Ramos (cell line): Measurements from ENCODE around the gene CARD6.
"Not testable (repeated sequence)": the region's sequence is repeated elsewhere in the genome, so short reads cannot be mapped to it uniquely, and the experiment has no call there.

Experiments
- in situ Hi-C: fragments of 300-500 bp; cut with MboI; formaldehyde crosslinking; loops from one replicate; pipeline ENCODE4 v1.14.3; 2022; ENCODE audit warnings: low sequenced_read_pairs; ENCODE audit not compliant: unreplicated experiment

CARD6 gene

DNA sequence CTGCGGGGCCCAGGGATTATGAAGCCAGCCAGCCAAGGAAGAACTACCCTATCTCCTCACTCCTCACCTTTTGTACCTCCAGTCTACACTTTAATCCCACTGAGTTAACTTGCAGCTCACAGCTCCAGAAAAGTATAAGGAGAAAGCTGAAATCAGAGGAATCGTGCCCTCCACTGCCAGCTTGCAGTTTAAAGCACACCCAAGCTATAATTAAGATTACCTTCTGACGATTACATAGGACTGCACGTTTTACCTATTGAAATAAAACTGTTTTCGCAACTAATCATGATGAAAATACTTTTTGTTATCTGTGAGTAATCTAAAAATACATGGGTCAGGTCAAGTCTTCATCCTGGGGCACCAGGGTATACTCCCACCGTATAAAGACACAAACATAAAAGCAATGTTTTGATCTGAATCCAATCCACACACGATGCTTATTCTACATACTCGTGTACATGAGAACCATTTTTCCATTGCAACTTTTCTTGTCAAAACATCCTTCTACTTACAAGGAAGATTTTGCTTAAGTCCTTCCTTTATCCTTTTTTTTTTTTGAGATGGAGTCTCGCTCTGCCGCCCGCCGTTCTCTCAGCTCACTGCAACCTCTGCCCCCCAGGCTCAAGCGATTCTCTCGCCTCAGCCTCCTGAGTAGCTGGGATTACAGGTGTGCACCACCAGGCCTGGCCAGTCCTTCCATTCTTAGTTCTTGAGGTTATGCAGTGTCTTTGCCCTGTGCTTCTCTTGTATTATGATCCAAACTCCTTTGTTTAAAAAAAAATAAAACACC lies 13.8 kb upstream of the CARD6 start:
- in situ Hi-C loops = no loop called here

DNA sequence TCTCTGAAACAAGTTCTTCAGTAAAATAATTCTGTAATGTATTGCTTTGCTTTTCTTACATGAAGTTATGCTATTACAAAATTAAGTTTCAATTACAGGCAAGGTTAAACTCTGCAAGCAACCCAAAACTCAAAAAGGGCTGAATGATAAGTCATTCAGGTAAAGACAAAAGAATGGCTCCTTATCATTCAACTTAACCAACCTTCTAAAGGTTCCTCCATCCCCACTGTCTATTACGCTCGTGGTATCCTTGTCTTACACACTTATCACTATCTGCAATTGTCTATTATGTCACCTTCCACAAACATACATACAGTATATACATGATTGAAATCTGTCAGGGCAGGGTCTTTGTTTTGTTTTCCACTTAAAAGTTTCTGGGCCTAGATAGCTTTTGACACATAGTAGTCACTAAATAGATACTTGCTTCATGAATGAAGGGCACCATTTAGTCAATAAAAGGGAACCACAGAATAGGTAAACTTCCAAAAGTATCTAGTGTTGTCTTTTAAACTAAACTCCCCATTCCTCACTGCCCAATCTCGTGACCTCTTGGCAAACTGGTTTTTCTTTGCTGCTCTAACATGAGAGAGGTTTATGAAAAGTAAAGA lies 13.0 kb upstream of the CARD6 start:
- in situ Hi-C loops = no loop called here

DNA sequence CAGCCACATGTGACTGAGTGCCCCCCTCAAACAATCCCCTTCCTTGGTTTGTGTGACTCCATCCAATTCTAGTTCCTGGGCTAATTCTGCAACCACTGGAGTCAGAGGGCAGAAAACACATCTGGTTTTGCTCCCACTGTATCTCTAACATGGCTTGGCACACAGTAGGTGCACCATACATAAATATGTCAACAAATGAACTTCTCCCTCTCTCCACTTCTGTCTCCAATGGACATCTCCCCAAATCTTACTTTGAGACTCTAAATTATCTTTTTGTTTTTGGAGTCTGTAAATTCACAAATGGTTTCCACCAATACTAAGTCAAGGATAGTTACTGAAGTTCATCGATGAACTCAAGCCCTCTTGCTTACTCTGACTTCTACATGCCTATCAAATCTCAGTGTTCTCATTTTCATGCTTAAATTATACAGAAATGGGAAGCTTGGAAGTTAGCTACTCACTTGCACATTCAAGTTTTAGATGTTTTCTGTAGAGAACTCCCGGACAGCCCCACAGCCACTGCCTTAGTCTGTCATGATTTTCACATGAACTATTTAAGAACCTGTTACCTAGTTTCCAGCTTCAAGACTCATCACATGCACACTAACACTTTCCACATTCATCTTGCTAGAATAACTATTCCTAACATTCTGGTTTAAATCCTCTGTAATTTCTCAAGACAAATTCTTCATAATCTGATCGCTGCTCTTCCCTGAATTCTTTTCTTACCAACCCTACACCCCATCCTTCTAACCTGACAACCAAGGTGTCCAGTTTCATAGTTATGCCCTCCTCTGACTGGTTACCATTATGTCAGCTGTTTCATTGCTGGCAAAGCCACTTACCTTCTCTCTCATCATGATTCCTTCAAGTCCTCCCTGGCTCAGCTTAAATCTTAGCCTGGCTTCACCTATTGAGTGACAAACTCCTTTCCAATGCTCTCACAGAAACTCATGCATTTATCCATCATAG lies 12.2 kb upstream of the CARD6 start:
- in situ Hi-C loops = no loop called here

DNA sequence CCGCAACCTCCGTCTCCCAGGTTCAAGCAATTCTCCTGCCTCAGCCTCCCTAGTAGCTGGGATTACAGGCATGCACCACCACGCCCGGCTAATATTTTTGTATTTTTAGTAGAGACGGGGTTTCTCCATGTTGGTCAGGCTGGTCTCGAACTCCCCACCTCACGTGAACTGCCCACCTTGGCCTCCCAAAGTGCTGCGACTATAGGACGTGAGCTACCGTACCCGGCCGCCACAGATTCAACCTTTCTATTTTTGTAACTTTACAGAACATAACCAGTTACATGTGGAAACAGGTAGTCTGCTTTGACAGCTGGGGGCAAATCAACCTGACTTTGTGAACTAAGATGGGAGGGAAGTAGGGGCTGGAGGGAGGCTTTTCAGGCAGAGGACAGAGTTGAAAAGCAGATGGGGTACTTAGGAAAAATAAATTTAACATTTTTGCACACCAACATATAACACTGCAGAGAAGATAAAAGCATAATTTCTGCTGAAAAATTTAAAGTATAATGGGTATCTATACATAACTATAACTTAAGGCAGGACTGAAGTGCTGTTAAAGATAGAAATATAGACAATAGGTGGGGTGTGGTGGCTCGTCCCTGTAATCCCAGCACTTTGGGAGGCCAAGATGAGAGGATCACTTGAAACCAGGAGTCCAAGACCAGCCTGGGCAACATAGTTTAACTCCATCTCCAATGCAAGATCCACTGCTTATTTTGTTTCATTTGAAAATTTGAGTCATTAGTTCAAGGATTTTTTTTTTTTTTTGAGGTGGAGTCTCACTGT lies 11.2 kb upstream of the CARD6 start:
- in situ Hi-C loops = no loop called here

DNA sequence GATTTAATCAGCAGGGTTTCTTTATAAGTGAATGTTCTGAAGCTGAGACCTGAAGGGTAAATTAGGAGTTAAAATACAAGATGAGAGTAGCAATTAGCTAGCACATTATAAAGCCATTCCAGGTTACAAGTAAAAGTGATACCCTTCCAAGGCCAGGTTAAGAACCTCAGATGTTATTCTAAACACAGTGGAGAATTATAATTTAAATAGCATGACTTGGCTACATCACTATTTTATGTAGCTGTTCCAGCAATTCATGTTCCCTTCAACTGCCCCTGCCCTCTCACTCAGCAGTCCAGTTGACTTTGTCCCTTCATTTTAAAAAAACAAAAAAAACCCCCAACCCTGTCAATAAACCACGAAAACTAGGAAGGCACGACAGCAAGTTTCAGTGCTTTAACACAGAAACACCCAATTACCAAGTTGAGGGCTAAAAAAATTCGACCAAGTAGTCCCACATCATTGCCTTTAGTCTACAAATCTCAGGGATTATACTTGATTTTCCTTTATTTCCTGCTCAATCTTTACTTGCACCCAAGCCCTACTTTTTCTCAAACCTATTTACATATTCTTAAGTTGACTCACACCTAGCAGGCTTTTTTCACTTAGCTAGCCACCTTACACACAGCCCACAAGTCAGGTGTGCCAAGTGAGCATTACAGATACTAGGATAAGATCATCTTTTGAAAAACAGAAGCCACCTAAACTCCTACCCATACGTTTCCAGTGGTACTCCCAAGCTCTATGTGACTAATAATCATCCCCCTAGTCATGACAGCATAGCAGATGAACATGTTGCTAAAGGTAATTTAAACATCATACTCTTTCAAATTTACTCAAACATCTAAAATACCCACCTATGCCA lies 9.6 kb upstream of the CARD6 start:
- in situ Hi-C loops = no loop called here

DNA sequence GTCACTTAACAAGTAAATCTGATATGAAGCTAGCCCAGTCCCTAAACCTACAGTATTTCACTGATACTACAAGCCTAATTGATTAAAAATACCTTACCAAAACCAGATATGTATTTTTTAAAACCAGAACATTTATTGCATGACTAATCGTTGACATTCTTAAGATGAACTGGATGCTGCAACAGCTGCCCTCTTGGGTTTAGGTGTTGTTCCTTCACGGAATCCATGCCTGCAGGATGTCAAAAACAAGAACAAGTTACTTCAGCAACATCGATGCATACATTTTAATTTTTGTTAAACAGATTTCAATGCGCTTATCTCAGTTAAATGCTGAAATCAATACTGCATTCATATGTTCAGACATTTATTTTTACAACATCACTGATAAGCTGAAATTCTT lies 8.8 kb upstream of the CARD6 start:
- in situ Hi-C loops = no loop called here

DNA sequence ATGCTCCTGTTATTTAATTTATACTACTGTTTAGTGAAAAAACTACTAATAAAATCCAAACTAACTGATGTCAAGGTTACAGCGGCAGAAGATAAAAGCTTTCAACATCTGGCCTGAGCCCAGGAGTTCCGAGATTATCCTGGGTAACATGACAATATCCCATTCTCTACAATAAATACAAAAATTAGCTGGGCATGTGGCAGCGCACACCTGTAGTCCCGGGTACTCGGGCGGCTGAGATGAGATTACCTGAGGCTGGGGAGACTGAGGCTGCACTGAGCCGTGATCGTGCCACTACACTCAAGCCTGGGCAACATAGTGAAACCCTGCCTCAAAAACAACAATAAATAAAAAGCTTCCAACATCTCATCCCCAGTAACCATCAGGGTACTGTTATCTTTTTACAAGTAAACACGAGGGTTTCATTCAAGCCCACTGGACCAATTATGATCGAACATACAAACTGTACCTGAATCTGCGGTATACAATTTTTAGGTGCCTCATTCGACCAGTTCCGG lies 7.4 kb upstream of the CARD6 start:
- in situ Hi-C loops = no loop called here

DNA sequence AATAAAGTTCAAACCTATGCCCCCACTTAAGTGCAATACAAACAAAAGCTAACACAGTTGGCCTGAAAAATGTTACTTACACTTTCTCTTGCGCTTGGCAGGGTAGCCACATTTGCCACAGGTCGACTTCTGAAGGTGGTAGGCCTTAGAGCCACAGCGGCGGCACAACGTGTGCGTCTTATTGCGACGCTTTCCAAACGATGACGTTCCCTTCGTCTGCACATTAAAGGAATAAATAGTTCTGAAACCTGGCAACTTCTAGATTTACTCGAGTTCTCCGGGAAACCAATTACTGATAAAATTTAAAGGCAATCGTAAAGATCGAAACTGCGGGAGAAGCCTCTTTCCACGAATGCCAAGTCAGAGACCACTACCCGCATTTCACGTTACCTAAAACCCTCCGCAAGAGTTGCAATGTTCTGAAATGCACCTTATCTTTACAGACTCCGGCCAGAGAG lies 6.7 kb upstream of the CARD6 start:
- in situ Hi-C loops = no loop called here

DNA sequence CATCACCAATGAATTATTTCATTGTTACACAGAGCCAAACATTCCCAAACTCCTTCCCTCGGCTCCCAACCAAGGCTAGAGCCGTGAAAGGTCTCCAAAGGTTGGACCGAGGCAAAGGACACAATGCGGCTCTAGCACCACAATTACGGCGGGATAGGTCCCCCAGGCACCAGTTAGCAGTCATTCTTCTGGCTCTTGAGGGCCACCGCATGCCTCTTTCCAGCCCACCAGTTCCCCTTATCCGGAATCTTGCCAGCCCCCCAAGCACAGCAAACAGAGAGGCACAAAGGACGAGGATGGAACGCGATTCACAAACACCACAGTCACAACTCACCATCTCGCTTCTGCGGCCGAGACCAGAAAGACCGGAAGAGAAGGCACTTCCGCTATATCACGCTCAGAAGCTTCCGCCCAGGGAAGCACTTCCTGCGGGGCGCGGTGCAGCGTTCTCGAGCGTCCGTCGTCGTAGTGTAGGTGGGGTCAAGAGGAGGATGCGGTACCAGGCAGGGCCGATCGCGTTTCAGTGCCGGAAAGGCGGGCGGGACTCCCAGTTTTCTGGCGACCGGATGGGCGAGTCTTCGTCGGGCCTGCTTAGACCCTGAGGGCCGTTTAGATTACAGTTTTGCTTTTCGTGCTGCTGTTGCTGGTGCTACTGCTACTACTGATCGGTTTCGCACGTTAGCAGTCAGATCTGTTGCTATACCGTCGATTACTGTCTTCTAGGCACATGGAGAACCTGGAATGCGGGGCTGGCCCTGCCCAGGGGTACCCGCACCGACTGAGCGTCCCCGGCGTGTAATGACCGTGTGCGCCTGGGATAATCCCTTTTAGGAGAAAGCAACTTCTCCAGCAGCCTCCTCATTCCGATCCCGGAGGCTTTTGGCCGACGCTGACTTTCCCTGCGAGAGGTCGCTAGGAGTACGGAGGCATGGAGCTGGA lies 6.0 kb upstream of the CARD6 start, which contains the start of gene RPL37:
RPL37 (minus strand) TSS at position 374 of the 939 bp plus-strand sequence; CDS start at position 337, 37 bp downstream.
- in situ Hi-C loops = no loop called here

DNA sequence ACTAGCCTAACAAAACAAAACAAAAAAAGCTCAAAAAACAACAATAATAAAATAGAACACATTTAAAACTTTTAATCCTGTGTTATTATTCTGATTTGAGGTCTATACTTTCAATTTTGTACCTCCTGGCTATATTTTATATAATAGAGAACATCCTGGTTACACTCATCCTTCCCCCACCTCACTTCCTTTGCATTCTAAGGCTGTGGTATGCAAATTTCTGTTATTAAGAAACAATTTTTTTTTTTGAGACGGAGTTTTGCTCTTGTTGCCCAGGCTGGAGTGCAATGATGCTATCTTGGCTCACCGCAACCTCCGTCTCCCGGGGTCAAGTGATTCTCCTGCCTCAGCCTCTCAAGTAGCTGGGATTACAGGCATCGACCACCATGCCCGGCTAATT lies 3.1 kb upstream of the CARD6 start:
- in situ Hi-C loops = no loop called here

DNA sequence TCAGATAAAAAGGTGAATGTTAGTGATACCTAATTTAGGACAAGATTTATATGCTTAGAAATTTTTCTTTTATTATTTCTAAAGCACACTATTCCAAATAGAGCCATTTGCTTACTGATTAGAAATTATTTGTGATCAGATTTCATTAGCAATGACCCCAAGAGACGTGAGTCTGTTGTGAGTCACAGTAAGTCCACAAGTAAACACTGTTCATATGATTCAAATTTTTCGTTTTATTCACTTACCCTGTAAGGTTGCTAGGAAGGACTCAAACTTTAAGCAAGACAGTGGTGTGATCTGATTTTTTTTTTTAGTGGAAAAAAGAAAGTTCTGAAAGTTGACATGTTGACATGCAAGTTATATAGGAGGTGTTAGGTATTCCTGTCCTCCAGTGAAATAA lies 1.2 kb downstream of the CARD6 start:
- in situ Hi-C loops = no loop called here

DNA sequence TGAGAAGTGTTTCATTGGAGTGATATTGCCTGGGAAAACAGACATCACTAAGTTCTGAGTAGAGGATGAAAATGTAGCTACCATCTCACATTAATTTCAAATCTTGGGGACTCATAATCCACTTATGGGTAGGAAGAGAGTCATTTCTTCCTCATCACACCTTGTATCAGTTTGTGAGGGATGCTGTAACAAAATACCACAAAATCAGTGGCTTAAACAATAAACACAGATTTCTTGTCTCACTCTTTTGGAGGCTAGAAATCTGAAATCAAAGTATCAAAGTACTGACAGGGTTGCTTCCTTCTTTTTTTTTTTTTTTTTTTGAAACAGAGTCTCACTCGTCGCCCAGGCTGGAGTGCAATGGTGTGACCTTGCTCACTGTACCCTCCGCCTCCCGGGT lies 3.4 kb downstream of the CARD6 start:
- in situ Hi-C loops = no loop called here

DNA sequence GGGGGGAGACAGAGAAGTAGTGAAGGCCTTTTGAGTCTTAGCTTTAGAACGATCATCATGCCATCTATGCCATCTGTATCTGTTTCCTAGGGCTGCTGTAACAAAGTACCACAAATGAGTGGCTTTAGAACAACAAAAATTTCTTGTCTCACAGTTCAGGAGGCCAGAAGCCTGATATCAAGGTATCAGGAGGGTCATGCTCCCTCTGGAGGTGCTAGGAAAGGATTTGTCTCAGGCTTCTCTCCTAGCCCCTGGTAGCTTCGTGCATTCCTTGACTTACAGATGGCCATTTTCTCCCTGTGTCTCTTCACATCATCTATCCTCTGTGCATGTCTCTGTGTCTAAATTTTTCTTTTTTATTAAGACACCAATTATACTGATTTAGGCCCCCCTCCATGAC lies 5.2 kb downstream of the CARD6 start:
- in situ Hi-C loops = no loop called here

DNA sequence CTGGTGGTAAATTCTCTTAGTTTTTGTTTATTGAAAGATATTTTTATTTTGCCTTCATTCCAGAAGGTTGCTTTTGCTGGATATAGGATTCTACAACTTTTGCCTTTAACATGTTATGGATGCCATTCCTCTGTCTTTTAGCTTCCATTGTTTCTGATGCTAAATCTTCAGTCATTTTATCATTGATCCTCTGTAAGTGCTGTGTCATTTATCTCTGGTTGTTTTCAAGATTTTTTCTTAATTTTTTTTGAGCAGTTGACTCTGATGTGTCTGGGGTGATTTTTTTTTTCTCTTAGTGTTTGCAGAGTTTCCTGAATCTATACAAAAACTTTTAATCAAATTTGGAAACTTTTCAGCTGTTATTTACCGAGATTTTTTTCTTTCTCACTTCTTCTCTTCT lies 6.4 kb downstream of the CARD6 start:
- in situ Hi-C loops = no loop called here

DNA sequence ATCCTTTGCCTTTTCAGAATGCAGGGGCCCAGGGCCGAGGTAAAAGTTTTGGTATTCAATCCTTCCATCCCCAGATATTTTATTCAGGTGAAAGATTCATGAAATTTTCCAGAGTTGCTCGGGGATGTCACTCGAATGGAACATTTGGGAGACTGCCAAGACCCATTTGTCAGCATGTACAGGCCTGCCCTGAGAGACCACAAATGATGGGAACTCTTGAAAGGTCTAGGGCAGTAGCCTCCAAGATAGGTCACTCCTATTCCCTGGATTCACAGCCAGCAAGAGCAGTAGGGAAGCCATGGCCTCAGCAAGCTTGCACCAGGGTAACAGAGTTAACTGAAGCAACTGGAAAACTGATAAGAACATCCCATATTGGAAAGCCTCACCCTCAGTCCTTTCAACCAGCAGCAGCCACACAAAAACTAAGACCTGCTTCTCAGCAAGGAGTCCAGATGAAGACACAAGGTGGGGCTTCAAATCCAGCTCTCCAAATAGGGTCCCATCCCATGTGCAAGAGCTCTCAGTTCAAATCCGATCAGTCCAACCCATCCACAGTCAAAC lies 12.5 kb downstream of the CARD6 start:
- in situ Hi-C loops = no loop called here

DNA sequence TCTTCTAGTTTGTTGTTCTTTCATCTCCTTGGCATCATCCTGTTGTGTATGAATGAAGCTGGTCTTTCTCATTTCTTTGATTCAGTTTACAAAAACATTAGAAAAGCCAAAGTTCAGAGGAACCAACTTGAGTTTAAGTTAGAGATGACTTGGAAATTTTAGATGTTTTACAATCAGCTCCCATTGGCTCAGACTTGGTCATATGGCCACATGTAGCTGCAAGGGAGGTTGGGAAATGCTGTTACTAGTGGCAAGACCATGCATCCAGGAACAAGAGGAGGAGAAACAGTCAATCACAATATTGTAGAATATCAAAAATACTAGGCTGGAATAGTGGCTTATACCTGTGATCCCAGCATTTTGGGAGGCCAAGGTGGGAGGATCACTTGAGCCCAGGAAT lies 19.5 kb downstream of the CARD6 start:
- in situ Hi-C loops = no loop called here

DNA sequence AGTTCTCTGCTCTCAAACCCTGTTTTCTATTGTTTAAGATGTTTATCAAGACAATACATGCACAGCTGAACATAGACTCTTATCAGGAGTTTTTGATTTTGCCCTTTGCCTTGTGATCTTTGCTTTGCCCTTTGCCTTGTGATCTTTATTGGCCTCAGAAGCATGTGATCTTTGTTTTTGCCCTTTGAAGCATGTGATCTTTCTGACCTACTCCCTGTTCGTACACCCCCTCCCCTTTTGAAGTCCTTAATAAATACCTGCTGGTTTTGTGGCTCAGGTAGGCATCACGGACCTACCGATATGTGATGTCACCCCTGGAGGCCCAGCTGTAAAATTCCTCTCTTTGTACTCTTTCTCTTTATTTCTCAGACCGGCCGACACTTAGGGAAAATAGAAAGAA lies 23.8 kb downstream of the CARD6 start:
- in situ Hi-C loops = not testable (repeated sequence)
